HUDEP-2 (cell line): ENCODE data around the gene GBX2.

Experiments used
- DNase-seq, 76 experiments: peaks; one replicate each; lab custom pipeline; 2025; ENCODE audit not compliant: unreplicated experiment in 76 of 76; lab: John Stamatoyannopoulos, UW

The GBX2 gene

GRCh38 chr2:236121546-236121945 is 46.6 kb downstream of the GBX2 start:
- DNase-seq = peak in 1 of 76 experiments; percentile 17

- no peak for DNase-seq
Observed at GRCh38 chr2:236120829-236121228, 47.4 kb downstream of the GBX2 start.

- DNase-seq = no peak
Observed at GRCh38 chr2:236120141-236120601, 48.0 kb downstream of the GBX2 start.

GRCh38 chr2:236119476-236119875 is 48.7 kb downstream of the GBX2 start:
- DNase-seq = no peak

- no peak for DNase-seq
Observed at GRCh38 chr2:236119003-236119402, 49.2 kb downstream of the GBX2 start.

- DNase-seq = no peak
Observed at GRCh38 chr2:236117861-236118269, 50.3 kb downstream of the GBX2 start.

- no peak for DNase-seq
Observed at GRCh38 chr2:236117401-236117800, 50.8 kb downstream of the GBX2 start.
